ENCODE results near the gene GK. TPM values are rescaled to one million over a fixed set of nuclear protein-coding genes. Genes with fewer than 3 reads are reported as not detected.
"Not testable (repeated sequence)": the region's sequence is repeated elsewhere in the genome, so short reads cannot be mapped to it uniquely, and the experiment has no call there.

GK gene
- total RNA-seq, 3 donors from 2014 or later: 25.3 to 53.5 (median 32.2) TPM

- DNase-seq (no peak), ATAC-seq (no peak)
- H3K9me3 ChIP-seq: no peaks in the 10 kb centered on the region
- TF ChIP-seq, protein P1, sequence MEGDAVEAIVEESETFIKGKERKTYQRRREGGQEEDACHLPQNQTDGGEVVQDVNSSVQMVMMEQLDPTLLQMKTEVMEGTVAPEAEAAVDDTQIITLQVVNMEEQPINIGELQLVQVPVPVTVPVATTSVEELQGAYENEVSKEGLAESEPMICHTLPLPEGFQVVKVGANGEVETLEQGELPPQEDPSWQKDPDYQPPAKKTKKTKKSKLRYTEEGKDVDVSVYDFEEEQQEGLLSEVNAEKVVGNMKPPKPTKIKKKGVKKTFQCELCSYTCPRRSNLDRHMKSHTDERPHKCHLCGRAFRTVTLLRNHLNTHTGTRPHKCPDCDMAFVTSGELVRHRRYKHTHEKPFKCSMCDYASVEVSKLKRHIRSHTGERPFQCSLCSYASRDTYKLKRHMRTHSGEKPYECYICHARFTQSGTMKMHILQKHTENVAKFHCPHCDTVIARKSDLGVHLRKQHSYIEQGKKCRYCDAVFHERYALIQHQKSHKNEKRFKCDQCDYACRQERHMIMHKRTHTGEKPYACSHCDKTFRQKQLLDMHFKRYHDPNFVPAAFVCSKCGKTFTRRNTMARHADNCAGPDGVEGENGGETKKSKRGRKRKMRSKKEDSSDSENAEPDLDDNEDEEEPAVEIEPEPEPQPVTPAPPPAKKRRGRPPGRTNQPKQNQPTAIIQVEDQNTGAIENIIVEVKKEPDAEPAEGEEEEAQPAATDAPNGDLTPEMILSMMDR (IDR thresholded peaks at IDR 0.05): no peak
- H3K4me1 ChIP-seq (ENCODE audit: low read depth): no peaks in the 10 kb centered on the region
- H3K36me3 ChIP-seq (ENCODE audit: low read depth): no peaks in the 10 kb centered on the region
- intact Hi-C loops (cut with DNase I, micrococcal nuclease): no loop called here
- no peak overlapping the region for H3K4me3 ChIP-seq
These were observed 10.6 kb upstream of the GK start for GRCh38 chrX:30642642-30643041.

GRCh38 chrX:30643313-30643821 is 9.9 kb upstream of the GK start:
- DNase-seq (no peak), ATAC-seq (peak; percentile 21)
- H3K4me1 ChIP-seq (ENCODE audit: low read depth): no peaks in the 10 kb centered on the region
- no peaks in the 10 kb centered on the region for H3K36me3 ChIP-seq (ENCODE audit: low read depth)
- intact Hi-C loops (cut with DNase I, micrococcal nuclease): no loop called here
- no peaks in the 10 kb centered on the region for H3K9me3 ChIP-seq
- no peak overlapping the region for H3K4me3 ChIP-seq
- TF ChIP-seq, protein P1 (IDR thresholded peaks at IDR 0.05): no peak

GRCh38 chrX:30649859-30650258 is 3.4 kb upstream of the GK start:
- DNase-seq (no peak), ATAC-seq (peak; percentile 28)
- Histone ChIP-seq H3K4me3 (no peak overlapping the region), H3K36me3 (ENCODE audit: low read depth) (no peaks in the 10 kb centered on the region), H3K9me3 (no peaks in the 10 kb centered on the region), H3K4me1 (ENCODE audit: low read depth) (no peaks in the 10 kb centered on the region)
- TF ChIP-seq, protein P1 (IDR thresholded peaks at IDR 0.05): no peak
- intact Hi-C loops (cut with DNase I, micrococcal nuclease): no loop called here

GRCh38 chrX:30652527-30653414 is 452 bp upstream of the GK start:
- H3K4me3 ChIP-seq: peak overlapping the region; percentile 32
- H3K36me3 ChIP-seq (ENCODE audit: low read depth): no peaks in the 10 kb centered on the region
- ATAC-seq: peak; percentile 92
- DNase-seq: peak; percentile 95 to 97 (median 96)
- H3K9me3 ChIP-seq: no peaks in the 10 kb centered on the region
- no peaks in the 10 kb centered on the region for H3K4me1 ChIP-seq (ENCODE audit: low read depth)
- intact Hi-C loops (cut with DNase I, micrococcal nuclease): no loop called here
- TF ChIP-seq, protein P1 (IDR thresholded peaks at IDR 0.05): no peak

- peak in 1 of 3 donors; percentile 50 for DNase-seq
- intact Hi-C loops (cut with DNase I, micrococcal nuclease); H3K36me3 ChIP-seq (ENCODE audit: low read depth); H3K4me1 ChIP-seq (ENCODE audit: low read depth); H3K9me3 ChIP-seq; ATAC-seq; H3K4me3 ChIP-seq: not testable (repeated sequence)
These were observed 1.2 kb downstream of the GK start for GRCh38 chrX:30654386-30654785.

DNA sequence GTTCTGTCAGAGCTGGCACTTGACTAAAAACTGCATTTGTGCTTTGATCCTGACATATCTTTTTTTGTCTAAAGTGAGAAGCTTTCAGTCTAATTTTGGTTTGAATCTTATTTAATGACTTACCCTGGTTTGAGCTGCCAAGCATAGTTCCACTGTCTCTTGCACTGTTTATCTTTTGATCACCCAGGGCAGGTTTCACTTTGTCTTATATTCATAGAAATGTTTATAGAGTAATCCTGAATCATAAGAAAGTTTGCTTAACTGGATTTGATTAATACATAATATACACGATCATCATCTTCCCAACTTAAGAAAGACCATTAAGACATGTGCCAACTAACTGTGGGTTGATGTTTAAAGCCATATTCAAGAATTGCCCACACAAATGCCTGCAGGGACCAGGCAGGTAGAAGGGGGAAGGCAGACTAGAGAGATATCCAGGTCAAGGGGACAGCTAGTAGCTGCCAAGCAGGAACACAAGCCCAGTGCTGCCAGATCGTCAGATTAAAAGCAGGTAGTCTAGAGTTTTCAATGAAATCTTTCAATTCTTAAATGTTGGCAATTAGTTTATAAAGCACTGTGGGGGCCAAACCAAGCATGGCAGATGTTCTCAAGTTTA is 1.9 kb downstream of the GK start:
- no peaks in the 10 kb centered on the region for H3K4me1 ChIP-seq (ENCODE audit: low read depth)
- ATAC-seq (no peak), DNase-seq (no peak)
- H3K36me3 ChIP-seq (ENCODE audit: low read depth): no peaks in the 10 kb centered on the region
- intact Hi-C loops (cut with DNase I, micrococcal nuclease): no loop called here
- no peaks in the 10 kb centered on the region for H3K9me3 ChIP-seq
- TF ChIP-seq, protein P1 (IDR thresholded peaks at IDR 0.05): no peak
- no peak overlapping the region for H3K4me3 ChIP-seq
